ENCODE results near the gene SCO2.

Gene SCO2

DNA sequence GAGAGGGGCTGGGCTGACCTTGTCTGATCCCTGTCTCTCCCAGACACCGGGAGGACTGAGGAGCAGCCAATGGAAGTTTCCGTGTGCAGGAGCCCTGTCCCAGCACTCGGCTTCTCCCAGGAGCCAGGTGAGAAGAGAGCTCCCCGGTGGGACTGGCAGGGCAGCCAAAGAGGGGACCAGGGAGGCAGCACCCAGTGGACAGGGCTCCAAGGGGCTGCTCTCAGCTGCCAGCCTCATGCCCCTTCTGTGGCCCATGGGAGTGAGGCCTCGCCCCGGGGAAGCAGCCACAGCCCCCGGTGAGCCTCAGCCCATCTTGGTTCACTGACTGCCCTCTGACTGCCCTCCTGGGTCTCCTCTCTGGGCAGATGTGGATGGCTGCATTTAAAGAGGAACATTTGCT, 6.8 kb downstream of the SCO2 start:
- DNase-seq: no peak

DNA sequence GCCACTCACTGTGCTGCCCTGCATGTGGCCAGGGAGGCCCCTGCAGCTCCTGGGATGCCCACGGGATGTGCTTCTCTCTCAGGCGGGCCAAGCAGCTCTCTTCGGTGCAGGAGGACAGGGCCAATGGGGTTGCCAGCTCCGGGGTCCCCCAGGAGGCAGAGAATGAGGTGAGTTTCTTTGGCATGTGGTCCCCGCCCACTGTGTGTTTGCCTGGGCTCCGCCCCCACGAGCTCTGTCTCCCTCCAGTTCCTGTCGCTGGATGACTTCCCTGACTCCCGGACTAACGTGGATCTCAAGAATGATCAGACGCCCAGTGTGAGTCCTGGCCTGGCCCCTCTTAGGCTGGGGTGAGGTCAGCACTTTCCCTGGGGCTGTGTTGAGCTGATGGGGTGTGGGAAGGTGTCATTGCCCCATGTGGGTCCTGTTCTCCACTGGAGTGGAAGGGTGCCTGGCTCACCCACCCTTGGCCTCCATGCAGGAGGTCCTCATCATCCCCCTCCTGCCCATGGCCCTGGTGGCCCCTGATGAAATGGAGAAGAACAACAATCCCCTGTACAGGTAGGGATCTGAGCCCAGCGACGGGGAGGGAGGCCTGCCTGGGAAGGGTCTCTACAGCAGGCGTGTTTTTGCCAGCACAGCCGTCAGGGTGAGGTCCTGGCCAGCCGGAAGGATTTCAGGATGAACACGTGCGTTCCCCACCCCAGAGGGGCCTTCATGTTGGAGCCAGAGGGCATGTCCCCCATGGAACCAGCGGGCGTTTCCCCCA, 7.7 kb downstream of the SCO2 start:
- no peak for DNase-seq

DNA sequence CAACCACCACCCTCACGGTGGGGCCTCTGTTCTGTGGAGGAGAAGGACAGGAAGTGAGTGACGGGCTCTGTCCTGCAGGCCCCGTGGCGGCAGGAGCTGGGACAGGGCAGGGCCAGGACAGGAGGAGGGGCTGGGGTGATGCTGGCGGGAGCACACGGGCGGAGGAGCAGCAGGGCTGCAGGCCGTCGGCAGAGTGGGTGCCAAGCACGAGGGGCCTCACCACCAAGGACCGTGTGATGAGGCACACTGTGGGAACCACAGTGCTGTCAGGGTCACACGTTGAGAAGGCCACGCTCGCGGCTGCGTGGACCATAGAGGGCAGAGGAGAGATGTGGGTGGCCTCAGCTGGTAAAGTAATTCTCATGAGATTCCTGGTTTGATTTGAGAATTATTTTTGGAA, 8.5 kb downstream of the SCO2 start:
- no peak for DNase-seq

DNA sequence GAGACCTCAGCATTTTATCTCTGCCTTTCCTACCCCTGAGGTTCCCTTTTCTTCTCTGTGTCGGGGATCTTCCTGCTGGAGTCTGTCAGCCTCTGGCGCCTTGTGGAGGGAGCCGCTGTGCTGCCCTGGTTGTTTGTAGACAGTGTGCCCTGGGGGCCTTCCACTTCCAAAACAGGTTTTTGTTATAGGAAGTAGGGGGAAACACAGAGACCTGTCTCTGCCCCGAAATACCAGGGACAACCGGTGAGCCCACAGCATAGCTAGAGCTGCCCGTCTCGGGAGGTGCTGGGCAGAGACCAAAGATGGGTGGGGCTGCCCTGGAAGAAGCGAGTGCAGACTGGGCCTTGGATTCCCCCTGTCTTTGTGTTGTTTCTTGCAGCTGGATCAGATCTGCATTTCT, 9.3 kb downstream of the SCO2 start:
- DNase-seq: no peak

DNA sequence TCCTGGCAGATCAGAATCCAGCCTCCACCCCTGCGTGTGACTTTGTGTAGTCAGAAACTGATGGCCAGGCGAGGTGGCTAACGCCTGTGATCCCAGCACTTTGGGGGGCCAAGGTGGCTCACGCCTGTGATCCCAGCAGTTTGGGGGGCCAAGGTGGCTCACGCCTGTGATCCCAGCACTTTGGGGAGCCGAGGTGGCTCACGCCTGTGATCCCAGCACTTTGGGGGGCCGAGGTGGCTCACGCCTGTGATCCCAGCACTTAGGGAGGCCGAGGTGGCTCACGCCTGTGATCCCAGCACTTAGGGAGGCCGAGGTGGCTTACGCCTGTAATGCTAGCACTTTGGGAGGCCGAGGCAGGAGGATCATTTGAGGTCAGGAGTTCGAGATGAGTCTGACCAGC, 12.2 kb downstream of the SCO2 start:
- DNase-seq: no peak

DNA sequence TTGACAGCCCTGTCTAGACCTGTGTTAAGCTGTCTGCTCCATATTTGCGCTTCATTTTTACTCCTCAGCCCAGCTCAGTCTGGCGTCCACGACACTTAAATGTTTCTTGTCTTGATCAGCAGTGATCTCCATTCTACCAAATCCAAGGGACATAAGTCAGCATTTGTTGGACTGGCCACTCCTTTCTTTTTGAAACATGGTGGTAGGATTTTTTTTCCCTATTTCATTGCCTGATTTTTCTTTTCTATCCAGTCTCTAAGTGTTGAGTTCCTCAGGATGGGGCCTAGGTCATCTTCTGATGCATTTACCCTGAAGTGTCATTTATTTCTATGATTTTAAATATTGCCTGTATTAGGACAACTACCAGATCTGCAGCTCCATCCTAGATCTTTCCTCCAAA, 16.5 kb downstream of the SCO2 start:
- DNase-seq: no peak

DNA sequence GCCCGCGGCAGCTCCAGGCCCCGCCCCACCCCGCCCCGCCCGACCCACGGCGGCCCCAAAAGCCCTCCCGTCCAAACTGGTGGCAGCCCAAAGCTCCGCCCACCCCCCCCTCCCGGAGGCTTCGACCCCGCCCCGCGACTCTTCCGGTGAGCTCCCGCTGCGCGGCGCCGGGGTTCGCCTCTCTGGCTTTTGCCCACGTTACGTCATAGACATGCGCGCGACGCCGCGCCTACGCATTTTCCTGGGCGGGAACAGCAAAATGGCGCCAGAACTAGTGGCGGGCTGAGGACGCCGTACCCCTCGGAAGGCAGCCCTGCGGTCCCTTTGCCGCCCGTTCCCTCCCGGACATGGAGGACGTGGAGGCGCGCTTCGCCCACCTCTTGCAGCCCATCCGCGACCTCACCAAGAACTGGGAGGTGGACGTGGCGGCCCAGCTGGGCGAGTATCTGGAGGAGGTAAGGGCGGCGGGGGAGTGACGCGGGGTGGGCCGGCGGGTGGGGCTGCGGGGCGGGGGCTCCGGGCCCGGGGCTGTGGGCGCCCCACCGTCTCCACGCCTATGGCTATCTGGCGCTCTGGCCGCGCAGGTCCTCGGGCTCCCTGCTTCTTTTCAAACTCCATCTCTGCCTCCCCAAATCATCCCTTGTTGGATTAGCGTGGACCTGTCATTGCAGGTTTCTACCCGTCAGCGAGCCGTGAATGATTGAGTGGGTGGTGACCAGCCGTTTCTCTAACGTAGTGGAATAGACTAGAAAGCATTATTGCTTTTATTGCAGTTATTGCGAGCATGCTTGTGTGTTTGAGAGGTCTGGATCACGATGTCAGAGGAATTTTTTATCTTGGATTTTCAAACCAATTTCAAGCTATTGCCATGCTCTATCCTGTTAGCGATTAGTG, 17.2 kb downstream of the SCO2 start, which contains the start of gene NCAPH2:
TSS of gene NCAPH2 (plus strand) at position 234 of the 894 bp plus-strand sequence. CDS start at position 348, 114 bp downstream.
- DNase-seq: peak; percentile 97

DNA sequence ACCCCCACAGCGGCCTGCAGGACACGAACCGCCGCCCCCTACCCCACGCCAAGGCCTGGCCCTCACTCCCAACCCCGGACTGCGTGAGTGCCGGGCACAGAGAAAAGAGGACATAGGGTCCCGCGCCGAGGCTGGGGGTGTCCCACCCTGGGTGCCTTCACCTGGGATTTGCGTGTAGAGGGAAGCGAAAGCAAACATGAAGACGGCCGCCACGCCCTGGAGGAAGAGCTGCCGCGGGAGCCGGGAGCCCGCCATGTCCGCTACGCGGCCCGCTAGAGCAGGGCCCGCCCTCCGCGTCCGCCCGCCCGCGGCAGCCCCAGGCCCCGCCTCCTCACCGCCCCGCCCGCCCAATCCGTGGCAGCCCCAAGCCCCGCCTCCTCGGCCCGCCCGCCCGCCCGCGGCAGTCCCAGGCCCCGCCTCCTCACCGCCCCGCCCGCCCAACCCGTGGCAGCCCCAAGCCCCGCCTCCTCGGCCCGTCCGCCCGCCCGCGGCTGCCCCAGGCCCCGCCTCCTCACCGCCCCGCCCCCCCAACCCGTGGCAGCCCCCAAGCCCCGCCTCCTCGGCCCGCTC, 17.9 kb downstream of the SCO2 start, which contains the start of gene LMF2:
TSS of gene LMF2 (minus strand) at position 282 of the 570 bp plus-strand sequence. CDS start at position 255, 27 bp downstream.
- DNase-seq: peak; percentile 93 to 94

DNA sequence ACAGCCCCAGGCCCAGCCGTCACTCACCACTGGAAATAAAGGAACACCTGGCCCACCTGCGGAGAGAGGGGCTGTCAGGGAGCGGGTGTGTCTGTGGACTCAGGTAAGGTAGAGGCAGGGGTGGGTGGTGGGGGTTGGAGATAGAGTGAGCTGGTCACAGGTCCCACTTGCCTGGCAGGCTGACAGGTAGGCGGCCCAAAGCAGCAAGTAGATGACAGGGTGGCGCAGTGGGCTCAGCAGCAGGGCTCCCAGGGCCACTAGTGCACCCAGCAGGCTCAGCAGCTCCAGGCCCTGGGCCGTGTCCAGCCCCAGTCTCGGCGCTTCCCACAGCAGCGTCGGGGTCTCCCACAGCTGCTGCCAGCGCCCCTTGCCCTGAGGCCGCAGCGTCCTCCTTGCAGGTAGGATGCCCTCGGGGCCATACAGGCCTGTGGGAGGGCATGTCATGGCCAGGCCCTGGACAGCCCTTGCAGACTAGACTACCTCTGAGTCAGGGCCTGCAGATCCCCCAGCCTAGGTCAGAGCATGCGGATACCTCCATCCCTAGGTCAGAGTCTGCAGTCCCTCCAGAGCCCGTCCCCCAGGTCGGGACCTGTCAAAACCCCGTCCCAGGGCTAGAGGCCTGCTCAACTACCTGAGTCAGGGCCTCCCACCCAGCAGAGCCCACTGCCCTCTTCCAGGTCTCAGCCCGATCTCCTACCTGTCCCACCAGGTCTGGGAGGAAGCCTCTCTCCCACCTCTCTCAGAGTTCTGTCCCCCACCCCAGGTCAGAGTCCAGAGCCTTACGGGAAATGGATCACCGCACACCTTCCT, 18.6 kb downstream of the SCO2 start:
- DNase-seq: no peak

DNA sequence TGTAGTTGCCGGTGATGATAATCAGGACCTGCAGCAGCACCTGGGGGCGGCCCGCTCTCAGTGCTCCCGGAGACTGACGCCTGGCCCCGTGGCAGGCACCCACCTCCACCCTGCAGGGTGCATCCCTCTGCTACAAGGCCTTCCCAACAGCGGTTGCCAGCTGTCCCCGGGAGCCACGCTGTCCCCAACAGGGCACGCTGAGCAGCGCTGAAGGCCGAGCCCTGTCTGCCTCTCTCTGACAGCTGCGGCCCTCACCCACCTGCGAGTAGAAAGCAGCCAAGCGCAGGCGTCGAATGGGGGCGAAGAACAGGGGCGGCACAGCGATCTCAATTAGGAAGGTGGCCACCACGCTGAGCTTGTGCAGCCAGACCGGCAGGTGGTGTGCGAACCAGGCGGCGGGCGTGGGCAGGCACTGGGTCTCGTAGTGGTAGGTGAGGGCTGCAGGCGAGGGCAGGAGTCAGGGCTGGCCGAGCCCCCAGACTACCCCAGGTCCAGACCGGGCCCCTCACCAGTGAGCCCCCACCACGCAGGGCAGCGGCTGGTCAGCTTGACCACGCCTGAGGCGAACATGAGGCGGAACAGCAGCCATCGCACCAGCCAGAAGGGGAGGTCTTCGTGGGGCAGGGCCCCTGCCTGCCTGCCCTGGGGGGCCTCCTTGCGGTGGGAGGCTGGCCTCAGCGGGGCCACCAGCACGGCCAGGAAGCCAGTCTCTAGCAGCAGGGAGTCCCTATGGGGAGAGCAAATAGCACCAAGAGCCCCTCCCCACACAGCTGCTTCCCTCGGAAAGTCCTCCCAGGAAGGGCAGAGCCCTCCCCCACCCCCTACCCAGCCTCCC, 19.4 kb downstream of the SCO2 start:
- no peak for DNase-seq

DNA sequence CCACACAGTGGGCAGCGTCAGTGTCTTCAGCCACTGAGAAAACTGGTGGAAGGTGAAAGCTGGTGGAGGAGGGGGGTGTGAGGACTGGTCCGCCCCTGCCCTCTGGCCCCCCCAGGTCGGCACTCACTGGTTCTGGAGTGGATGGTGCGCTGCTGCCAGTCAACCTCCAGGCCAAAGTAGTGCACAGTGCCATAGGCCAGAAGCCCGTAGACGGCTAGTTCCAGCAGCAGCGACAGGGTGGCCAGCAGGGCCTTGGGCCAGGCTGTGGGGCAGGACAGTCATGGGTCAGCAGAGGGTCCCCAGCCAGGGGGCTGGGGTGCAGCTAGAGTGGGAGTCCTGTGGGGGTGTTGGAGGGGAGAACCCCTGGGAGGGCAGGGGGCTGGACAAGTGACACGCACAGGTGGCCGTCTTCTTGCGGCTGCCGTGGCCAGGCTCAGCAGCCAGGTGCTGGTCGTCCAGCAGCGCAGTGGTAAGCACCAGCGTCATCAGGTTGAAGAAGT, 20.1 kb downstream of the SCO2 start:
- DNase-seq: no peak

DNA sequence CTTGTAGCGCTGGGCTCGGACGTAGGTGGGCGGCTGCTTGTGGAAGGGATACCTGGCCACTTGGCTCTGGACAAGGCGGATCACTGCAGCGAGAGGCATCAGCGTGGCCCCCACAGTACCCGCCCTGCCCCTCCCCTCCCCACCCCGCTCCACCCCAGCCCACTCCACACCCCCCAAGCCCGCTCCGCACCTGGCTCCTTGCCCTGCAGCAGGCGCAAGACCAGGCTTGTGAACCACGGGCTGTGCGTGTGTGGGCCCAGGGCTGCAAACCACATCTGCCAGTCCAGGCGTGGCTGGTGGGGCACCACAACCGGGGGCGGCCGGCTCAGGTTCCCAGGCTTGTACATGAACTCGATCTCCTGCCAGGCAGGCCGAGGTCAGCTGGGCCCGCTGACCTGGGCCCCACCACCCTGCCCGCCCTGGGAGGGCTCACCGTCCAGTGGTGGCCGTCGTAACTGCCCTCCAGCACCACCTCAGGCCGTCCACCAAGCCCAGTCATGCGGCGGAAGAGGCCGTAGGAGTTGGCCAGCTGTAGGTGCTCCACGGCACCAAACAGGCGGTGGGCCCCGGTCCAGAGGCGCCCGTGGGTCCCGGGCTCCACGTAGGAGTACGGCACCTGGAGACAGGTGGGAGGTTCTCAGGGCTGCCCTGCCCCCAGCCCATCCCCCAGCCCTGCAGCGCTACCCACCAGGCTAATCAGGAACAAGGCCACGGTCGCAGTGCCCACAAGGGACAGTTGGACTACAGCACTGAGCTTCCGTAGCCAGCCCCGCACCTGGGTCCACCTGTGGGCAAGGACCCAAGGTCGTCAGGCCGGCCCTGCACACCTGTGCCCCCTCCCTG, 20.8 kb downstream of the SCO2 start:
- no peak for DNase-seq

DNA sequence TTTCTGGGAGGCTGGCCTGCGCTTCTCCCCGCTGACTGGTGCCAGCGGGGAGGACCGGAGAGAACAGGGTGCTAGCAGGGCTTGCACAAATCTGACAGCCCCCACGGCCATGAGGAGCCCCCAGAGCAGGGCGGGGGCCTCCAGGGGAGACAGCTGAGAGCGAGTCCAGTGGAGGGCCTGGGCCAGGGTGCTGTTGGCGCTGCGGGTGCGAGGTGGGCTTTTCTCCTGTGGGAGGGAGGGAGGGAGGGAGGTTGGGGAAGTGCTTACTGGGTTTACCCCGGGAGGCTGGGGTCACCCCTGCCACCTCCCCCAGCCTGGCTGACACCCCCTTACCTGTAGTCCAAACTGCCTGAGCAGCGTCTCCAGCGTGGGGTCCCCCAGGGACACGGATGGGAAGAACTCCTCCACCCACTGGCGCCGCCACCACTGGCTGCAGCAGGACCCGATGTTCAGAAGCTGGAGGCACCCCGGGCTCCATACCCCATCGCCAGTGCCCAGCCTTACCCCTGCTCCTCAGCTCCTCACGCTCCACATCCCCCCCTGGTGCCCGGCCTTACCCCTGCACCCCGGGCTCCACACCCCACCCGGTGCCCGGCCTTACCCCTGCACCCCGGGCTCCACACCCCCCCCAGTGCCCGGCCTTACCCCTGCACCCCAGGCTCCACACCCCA, 21.8 kb downstream of the SCO2 start:
- DNase-seq: no peak

DNA sequence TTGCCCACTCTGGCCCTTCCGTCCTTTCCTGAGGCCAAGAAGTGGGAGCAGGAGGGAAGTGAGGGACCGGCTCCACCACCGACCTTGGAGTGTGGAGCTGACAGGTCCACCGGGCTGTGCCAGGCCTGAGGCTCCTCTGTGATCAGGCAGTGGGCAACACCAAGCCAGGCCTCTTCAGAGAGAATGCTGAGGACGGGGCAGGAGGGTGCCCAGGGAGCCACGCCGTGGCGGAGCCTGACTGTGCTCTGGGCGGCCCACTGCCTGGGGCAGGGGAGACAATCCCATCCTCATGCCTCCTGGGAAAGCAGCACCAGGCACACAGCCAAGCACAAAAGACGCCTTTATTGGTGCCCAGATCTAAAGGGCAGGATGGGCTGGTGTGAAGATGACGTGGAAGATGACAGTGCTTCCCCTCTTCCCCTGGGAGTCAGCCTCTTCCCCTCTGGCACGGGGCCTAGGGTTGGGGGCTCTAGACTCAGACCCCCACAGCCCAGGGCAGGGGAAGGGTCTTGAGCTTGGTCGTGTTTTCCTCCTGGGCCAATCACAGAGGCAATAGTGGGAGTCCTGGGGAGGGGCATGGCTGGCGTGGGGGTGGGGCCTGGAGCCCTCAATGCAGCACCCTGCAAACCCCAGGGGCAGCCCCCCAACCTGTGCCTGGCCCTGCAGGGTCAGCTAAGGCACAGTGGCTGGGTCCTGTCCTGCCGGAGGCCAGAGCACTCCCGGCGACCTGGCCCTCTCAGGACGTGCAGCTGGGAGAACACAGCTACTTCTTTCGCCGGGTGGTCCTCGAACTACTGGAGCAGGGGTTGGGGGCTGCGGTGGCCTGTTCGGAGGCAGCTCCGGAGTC, 22.5 kb downstream of the SCO2 start:
- DNase-seq: no peak

DNA sequence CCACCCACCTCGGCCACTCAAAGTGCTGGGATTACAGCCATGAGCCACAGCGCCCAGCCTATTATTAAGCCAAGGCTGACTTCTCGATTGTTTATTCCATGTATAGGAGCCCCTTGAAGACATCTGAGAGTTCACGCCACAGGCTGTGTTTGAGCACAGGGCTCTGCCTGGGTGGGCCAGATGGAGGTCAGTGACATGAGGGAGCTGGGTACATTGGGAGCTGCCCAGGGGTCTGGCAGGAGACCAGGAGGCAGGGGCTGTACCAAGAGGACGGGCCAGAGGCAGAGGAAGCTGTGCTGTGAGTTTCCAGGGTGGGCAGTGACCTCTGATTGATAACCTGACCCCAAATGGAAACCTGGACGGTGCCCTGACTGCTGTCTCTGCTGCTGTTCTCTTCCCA, 23.3 kb downstream of the SCO2 start:
- DNase-seq: no peak

DNA sequence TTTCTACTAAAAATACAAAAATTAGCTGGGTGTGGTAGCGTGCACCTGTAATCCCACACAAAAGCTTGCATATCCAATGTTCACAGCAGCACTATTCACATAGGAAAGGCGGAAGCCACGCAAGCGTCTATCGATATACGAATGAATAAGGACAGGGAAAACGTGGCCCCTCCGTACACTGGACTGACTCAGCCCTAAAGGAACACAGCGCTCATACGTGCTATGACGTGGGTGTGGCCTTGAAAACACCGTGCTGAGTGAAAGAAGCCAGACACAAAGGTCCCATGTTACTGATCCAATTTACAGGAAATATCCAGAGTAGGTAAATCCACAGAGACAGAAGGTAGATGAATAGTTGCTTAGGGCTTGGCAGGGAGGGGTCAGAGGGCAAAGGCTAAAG, 24.9 kb downstream of the SCO2 start:
- no peak for DNase-seq

DNA sequence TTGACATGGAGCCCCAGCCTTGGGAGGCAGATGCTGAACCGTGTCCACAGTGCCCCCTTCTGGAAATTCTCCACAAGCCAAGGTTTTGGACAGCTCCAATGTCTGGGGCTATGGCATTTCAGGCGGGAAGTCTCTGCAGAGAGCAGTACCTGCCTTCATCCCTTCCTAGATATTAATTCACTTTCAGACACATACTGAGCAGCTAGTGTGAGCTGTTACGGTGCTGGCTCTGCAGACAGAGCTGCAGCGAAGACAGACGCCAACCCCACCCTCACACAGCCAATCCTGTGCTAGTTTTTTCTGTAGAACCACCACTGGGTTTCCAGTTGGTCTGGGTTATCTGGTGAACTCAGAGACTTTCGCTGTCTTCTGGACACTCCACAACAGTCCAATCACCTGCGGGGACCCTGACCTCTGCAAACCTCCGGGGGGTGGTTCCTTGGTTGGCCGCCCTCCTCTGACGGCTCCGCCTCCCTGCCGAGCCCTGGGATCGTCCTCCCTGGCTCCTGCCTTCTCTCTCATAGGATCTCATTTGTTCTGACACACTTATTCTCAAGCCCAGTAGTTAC, 27.0 kb downstream of the SCO2 start:
- DNase-seq: peak; percentile 72 to 79

DNA sequence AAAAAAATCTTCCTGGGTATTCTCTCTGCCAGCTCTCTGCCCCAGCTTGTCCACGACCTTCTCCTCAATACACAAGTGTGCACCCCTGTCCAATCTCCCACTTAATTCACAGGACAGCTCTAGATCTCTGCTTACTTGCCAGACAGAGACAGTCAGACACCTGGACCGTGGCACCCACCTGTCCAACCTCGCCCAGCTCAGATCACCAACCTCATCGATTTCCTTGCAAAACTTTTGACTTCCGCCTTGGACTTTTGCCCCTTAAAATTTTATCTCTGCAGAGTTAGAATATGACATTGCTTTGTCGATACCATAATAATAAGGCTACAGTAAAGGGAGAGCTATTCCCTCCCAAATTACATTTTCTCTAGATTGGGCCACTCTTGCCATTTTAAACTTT, 28.3 kb downstream of the SCO2 start:
- DNase-seq: no peak

All from CD4-positive, alpha-beta T cell treated with Interleukin-1 beta for 1 hour (primary cell).